Panc1 (cell line): ENCODE results near the gene SLC6A12. TPM values are rescaled to one million over a fixed set of nuclear protein-coding genes. Genes with fewer than 3 reads are reported as not detected.

Experiments used
- ATAC-seq: fragments of 200-7000 bp; cut with Tn5 transposase; 2 replicates; pipeline ENCODE4 v1.9.1; 2020; ENCODE audit warnings: mild to moderate bottlenecking, moderate library complexity
- BruUV-seq: library from RNA; stranded (reverse); fragments of 400-500 nt; replicated peaks from 2 replicates; lab custom pipeline; 2021; lab: Mats Ljungman, UMichigan
- CTCF ChIA-PET: fragments of 300-600 bp; sonication (Branson Sonifier 250); formaldehyde crosslinking; loops from one replicate; lab custom pipeline; 2022; ENCODE audit warnings: antibody characterized with exemption; lab: Charles Lee
- POLR2A ChIA-PET: fragments of 300-600 bp; sonication (Branson Sonifier 250); formaldehyde crosslinking; loops from one replicate; lab custom pipeline; 2022; ENCODE audit warnings: antibody characterized with exemption; lab: Charles Lee
- DNase-seq: peaks from one replicate; pipeline ENCODE4 v3.0.0-alpha.2; 2010; ENCODE audit warnings: low read depth, low spot score
- H3K27ac ChIP-seq: 2 replicates; pipeline ENCODE4 v1.5.1; 2011; ENCODE audit warnings: mild to moderate bottlenecking, low read length, inconsistent platforms
- H3K27me3 ChIP-seq: fragments of 200-500 bp; sonication (Bioruptor generic); 2 replicates; pipeline ENCODE4 v1.6.0; 2014; ENCODE audit warnings: low read length, inconsistent platforms; ENCODE audit not compliant: control insufficient read depth, insufficient read depth
- H3K36me3 ChIP-seq: fragments of 200-500 bp; sonication (Bioruptor generic); 2 replicates; pipeline ENCODE4 v1.5.1; 2014; ENCODE audit warnings: inconsistent platforms, mild to moderate bottlenecking, low read length, moderate library complexity; ENCODE audit not compliant: control insufficient read depth, insufficient read depth
- H3K4me1 ChIP-seq: 2 replicates; pipeline ENCODE4 v1.5.1; 2011; ENCODE audit warnings: inconsistent platforms, mild to moderate bottlenecking, low read length, moderate library complexity; ENCODE audit not compliant: control insufficient read depth, insufficient read depth
- H3K4me3 ChIP-seq, 2 experiments: 2 replicates each; pipeline ENCODE4 v1.5.1; 2011 to 2012; ENCODE audit warnings: low read depth in 2 of 2, low read length in 2 of 2, mild to moderate bottlenecking in 2 of 2, inconsistent platforms in 1 of 2, moderate library complexity in 1 of 2
- H3K9me3 ChIP-seq: fragments of 200-500 bp; sonication (Bioruptor generic); 2 replicates; pipeline ENCODE4 v1.5.1; 2014; ENCODE audit warnings: low read depth, mild to moderate bottlenecking, inconsistent platforms, low read length, moderate library complexity; ENCODE audit not compliant: control insufficient read depth, insufficient read depth
- CTCF ChIP-seq: fragments of 450-650 bp; IDR thresholded peaks from 2 replicates; pipeline ENCODE4 v1.5.1; 2017; ENCODE audit warnings: mild to moderate bottlenecking
- POLR2AphosphoS5 ChIP-seq: IDR thresholded peaks from 2 replicates; pipeline ENCODE4 v1.6.1; 2012; ENCODE audit warnings: mild to moderate bottlenecking, low read depth, low read length, moderate library complexity
- REST ChIP-seq, 2 experiments: IDR thresholded peaks; 2 replicates each; pipeline ENCODE4 v1.6.1; 2011 to 2012; ENCODE audit warnings: low read depth in 2 of 2, control low read depth in 1 of 2, low read length in 1 of 2, mild to moderate bottlenecking in 1 of 2, moderate library complexity in 1 of 2; ENCODE audit not compliant: insufficient read depth in 1 of 2
- SIN3A ChIP-seq: IDR thresholded peaks from 2 replicates; pipeline ENCODE4 v1.6.1; 2012; ENCODE audit warnings: low read depth, mild to moderate bottlenecking, low read length, moderate library complexity, borderline replicate concordance; ENCODE audit not compliant: insufficient read depth
- TCF7L2 ChIP-seq: IDR thresholded peaks from 2 replicates; pipeline ENCODE4 v1.6.1; 2011; ENCODE audit warnings: mild to moderate bottlenecking, low read depth, low read length, inconsistent platforms
- in situ Hi-C: cut with HindIII; loops from 2 replicates; pipeline ENCODE4 v1.10.0; 2016; ENCODE audit warnings: low sequenced_read_pairs, low pct_unique_long_range_greater_than_20kb
- intact Hi-C: fragments of 100-400 bp; cut with micrococcal nuclease; formaldehyde crosslinking; loops from one replicate; pipeline ENCODE4 v1.10.0; 2022; ENCODE audit not compliant: unreplicated experiment
- total RNA-seq: library from RNA; stranded (reverse); gene quantifications from one replicate; pipeline ENCODE4 v1.2.1, GENCODE V29; 2021; ENCODE audit not compliant: unreplicated experiment

Gene SLC6A12
- total RNA-seq, 1 experiment from 2014 or later = 1.0 TPM

DNA sequence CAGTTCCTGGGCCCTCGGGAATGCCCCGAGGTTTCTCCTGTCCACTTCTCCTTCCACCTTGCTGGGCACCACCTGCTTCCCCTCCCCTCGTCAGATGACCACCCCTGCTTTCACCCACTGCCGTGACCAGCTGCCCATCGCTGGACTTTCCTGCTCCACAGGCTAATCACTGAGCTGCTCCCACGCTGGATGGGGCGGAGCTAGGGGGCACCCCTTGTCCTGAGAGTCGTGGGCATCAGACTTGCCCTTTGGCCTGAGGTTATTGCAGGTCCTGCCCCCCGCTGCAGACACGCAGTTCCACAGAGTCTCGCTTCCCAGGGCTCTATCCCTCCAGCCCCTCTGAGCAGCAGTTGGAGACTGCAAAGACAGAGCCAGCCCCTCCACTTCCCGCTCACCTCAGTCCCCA lies 427 bp downstream of the SLC6A12 start:
- no TSS peak for BruUV-seq
- Histone ChIP-seq H3K36me3 (no peaks in the 10 kb centered on the region), H3K4me3 (no peak overlapping the region), H3K9me3 (no peaks in the 10 kb centered on the region), H3K27ac (no peak overlapping the region), H3K4me1 (peaks cover 7% of the 10 kb centered on the region), H3K27me3 (no peaks in the 10 kb centered on the region)
- DNase-seq = no peak
- no peak for TF ChIP-seq SIN3A
- TF ChIP-seq CTCF = no peak
- ATAC-seq = no peak
- in situ Hi-C loops (no loop called here), intact Hi-C loops (no loop called here)
- ChIA-PET CTCF (no interaction called here), POLR2A (no interaction called here)

DNA sequence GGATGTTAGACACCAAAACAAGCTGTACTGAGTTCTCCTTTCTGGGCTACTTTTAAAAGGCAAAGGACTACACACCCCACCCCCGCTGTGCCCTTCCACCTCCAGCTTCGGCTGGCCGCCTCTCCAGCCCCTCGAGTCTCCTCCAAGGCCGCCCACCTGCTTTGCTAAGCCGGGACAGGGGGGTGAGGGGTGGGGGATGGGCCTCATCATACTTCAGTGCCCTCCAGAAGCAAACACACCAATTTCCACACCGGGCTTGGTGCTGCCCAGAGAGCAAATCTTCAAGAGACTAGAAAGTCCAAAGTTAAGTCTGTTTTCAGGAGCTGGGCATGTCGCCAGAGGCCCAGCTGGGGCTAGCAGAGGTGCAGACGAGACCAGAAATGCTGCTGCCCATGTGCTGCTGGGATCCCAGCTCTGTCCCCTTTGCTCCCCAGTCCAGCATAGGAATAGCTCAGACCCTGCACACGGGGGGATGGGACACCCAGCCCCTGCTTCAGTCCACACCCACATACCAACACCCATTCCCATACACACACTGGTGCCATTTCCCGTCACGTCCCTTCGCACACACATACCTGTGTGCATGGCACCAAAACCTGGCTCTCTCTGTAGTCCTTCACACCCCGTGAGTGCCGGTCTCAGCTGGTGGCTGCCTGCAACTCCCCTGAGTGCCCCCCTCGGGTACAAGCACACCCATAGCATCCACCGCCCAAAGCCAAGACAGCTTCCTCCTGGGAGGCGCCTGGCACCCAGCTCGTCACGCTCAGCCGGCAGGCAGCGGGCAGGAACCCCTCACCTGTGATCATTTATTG lies 1.0 kb downstream of the SLC6A12 start:
- 0 out of 2 replicates have a peak, but pooled peaks have one; percentile 47 for ATAC-seq

More for the DNA sequence above, 1.0 kb downstream of the SLC6A12 start:
- intact Hi-C loops = no loop called here
- H3K27ac ChIP-seq = no peak overlapping the region
- no peaks in the 10 kb centered on the region for H3K27me3 ChIP-seq
- peaks cover 7% of the 10 kb centered on the region for H3K4me1 ChIP-seq
- ChIA-PET POLR2A (no interaction called here), CTCF (no interaction called here)
- H3K9me3 ChIP-seq = no peaks in the 10 kb centered on the region
- DNase-seq = no peak
- in situ Hi-C loops = no loop called here
- BruUV-seq = no TSS peak
- H3K36me3 ChIP-seq = no peaks in the 10 kb centered on the region
- TF ChIP-seq TCF7L2 (no peak), SIN3A (no peak), REST (IDR thresholded peaks at IDR 0.05; ENCODE audit: insufficient read depth in 1 of 2, low read depth in 2 of 2, low read length in 1 of 2) (no peak), POLR2AphosphoS5 (no peak), CTCF (no peak)
- H3K4me3 ChIP-seq = no peak overlapping the region
